GM20000 (cell line): ENCODE measurements around the gene STX8.

Experiments used
- DNase-seq: peaks from one replicate; pipeline ENCODE4 v3.0.0; 2012; ENCODE audit warnings: low spot score
- TF ChIP-seq, protein P1 (sequence below): IDR thresholded peaks from 2 replicates; pipeline ENCODE4 v1.5.1; 2012; ENCODE audit warnings: mild to moderate bottlenecking, control low read depth; ENCODE audit errors: extremely low read depth, missing control alignments

The STX8 gene

DNA sequence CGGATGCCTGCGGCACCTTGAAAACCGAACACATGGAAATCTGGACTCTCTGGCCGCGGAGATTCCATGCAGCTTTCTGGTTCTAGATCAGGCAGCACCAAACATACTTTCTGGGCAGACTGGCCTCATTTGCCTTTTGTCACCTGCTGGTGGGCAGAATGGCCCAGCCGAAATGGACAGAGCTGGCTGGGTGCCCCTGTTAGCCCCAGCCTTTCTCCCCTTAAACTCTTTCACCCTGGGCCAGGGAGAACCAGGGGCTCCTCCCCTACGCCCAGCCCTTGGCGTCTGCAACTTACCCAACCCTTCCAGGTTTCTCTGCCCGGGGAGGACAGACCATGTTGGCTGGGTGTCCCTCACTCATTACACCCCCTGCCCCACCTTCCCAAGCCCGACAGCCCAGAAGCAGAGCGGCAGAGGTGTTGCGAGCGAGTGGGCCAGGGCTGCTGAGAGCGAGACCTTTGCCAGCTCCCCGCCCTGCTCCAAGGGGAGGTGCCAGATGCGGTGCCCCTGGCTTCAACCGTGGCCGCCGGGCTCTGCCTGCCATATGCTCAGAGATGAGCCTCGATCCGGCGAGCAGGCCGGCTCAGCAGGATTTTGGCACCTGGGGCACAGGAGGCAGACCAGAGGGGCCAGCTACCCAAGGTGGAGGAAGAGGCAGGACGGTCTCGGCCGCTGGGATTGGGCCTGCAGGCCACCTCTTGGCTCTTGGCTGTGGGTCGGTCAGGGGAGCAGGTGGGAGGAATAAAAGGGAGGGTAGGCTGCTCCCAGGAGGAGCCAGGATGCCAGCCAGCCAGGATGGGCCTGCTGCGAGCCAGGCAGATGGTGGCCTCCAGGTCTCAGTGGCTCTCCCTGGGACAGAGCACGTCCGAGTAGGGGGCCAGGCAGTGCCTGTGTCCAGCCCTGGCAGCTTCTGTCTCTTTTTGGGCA, 363.0 kb downstream of the STX8 start:
- no peak for DNase-seq

DNA sequence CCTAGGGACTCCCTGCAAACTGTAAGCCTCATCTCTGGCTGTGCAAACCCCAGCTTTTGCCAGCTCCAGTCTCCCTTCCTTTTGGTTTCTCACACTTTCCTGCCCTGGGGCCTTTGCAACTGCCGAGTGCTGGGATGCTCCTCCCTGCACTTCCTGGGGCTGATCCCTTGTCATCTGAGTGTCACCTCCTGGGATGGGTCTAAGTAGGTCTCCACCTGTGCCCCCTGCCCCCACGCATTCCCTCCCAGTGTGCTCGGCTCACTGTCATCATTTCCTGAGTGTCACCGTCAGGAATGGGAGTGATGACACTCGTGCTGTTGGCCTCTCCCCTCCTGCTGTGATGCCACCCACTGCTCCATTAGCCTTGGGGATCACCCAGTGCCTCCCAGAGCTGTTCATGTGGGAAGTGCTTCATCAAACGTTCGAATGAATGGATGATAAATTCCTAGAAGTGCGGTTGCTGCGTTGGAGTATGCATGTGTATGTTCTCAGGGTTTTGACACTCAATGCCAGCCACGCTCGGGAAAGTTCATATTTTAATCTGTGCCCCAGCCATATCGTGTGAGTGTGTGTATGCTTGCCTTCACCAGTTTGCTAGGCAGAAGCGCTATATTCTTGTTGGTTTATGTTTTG, 364.4 kb downstream of the STX8 start:
- no peak for DNase-seq

More for the DNA sequence above, 363.0 kb downstream of the STX8 start:
- TF ChIP-seq, protein P1, sequence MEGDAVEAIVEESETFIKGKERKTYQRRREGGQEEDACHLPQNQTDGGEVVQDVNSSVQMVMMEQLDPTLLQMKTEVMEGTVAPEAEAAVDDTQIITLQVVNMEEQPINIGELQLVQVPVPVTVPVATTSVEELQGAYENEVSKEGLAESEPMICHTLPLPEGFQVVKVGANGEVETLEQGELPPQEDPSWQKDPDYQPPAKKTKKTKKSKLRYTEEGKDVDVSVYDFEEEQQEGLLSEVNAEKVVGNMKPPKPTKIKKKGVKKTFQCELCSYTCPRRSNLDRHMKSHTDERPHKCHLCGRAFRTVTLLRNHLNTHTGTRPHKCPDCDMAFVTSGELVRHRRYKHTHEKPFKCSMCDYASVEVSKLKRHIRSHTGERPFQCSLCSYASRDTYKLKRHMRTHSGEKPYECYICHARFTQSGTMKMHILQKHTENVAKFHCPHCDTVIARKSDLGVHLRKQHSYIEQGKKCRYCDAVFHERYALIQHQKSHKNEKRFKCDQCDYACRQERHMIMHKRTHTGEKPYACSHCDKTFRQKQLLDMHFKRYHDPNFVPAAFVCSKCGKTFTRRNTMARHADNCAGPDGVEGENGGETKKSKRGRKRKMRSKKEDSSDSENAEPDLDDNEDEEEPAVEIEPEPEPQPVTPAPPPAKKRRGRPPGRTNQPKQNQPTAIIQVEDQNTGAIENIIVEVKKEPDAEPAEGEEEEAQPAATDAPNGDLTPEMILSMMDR: no peak

DNA sequence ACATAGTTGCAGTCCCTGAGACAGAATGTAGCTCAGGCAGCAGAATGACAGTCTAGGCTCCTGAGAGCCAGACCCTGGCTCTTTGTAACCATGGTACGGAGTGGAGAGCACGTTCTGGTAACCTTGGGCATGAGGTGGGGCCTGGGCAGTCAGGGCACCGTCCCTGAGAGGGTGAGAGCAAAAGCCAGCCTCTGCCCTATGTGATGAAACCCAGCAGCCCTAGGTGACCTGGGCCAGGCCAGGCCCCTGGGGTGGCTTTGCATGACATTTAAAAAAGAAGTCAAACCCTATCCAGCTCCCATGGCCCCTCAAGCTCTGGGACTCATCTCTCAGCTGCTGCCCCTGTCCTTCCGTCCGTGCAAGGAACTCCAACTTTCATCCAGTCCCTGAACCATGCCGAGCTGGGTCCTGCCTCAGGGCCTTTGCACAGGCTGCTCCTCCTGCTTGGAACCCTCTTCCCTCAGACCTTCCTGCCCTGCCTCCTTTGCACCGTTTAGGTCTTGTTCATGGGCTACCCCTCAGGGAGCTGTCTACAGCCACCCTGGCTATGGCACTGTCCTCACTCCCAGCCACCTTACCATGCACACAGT, 365.7 kb downstream of the STX8 start:
- TF ChIP-seq, protein P1: no peak
- DNase-seq: no peak

More for the DNA sequence above, 364.4 kb downstream of the STX8 start:
- TF ChIP-seq, protein P1: no peak

DNA sequence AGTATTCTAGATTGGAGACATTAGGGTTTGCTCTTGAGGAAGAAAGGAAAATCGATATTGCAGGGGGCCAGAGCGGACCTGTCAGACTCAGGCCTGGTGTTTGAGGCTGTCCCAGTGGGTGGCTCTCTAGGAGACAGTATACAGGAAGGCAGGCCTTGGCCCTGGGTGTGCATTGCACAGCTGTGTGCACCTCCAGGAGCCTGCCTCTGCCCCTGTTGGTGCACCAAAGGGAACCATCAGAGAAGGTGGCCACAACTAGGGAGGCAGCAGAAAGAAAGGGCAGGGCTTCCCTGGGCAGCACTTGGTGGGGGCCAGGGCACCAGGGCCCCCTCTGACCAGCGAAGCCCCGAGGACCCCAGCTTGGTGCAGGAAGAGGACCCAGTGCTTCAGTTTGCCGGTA, 366.3 kb downstream of the STX8 start:
- DNase-seq: no peak
- TF ChIP-seq, protein P1: no peak

DNA sequence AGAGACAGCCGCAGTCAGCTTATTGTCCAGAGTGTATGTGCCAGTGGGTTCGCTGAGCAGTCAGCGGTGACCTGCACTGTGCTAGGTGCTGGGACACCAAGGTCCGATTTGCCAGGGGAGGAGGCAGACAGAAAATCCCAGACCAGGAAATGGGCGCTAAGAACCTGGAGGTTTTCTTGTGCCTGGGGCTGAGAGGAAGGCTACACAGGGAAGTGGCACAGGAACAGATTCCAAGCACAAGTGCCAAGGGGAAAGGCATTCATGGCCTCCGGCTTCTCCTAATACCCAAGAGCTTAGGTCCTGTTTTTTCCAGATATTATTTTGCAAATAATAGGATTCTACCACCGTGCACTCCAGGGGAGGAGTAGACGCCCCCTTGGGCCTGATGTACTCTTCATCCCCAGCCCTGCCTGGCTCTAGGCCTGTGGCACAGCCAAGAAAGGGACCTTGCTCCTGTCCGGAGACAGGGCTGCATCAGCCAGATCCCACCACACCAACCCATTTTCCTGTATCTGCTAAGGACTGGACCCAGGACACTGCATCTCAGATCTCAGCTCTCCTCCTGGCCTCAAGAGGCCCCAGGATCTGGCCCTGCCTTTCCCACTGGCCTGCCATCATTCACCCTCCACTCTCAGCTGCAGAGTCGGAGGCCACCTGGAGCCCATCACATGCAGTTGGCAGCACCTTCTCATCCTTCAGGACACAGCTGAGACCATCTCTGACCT, 367.1 kb downstream of the STX8 start:
- TF ChIP-seq, protein P1: no peak
- no peak for DNase-seq

DNA sequence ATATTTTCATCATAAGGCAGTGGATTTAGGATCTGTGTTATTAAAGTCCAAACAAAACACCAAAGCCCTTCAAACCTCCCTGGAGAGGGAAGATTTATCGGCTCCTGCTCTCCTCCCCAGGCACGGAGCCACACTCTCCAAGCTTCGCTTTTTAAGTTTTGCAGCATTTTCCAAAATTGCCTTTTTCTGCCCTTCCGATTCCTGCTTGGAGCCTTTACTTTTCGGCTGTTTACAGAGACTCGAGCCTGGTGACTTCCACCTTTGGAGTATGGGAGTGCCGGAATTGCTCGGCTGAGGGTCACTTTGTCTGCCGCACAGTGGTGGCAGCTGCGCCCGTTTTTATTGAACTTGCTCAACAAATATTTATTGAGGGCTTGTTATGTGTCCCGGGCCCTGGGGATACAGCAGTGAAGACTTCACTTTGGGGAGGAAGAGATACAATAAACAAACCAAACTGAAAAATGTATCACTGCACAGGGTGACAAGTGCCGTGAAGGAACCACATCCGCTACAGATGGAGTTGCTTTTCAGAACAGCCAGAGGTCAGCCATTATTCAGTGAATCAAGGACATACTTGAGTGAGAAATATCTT, 368.8 kb downstream of the STX8 start:
- TF ChIP-seq, protein P1: no peak
- no peak for DNase-seq

DNA sequence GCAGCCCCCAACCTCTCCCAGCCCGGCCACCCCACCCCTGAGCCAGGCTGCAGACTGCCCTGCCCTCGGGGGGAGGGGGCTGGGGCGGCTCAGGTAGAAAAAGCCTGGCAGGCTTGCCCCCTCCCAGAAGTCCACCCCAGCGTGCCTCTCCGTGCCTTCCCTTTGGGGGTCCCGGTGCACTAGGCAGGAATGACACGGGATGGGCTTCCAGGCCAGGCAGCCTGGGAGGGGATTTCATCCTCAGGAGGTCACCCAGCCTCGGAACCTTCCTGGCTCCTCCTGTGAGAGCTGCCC, 369.3 kb downstream of the STX8 start:
- TF ChIP-seq, protein P1: no peak
- no peak for DNase-seq
